Immature natural killer cell (primary cell): Measurements from ENCODE around the gene RASGRF2. TPM values are rescaled to one million over a fixed set of nuclear protein-coding genes. Genes with fewer than 3 reads are reported as not detected.
A peak's percentile ranks its signal among the peaks of the same experiment; 100 is the strongest.

Source experiments
- DNase-seq, 3 donors: peaks; one replicate each; pipeline ENCODE4 v3.0.0; 2022; ENCODE audit warnings: mixed read lengths in 1 of 3
- H3K27ac Mint-ChIP-seq, 6 donors: one replicate each; pipeline ENCODE4 v1.8.0; 2020; ENCODE audit warnings: mixed read lengths in 6 of 6, mild to moderate bottlenecking in 5 of 6, inconsistent platforms in 4 of 6, moderate library complexity in 3 of 6
- H3K27me3 Mint-ChIP-seq, 3 donors: one replicate each; pipeline ENCODE4 v1.8.0; 2020 to 2021; ENCODE audit warnings: low read depth in 3 of 3, mild to moderate bottlenecking in 3 of 3, mixed read lengths in 3 of 3, moderate library complexity in 3 of 3, inconsistent platforms in 1 of 3
- H3K36me3 Mint-ChIP-seq, 3 donors: one replicate each; pipeline ENCODE4 v1.8.0; 2020; ENCODE audit warnings: mixed read lengths in 3 of 3, inconsistent platforms in 2 of 3, mild to moderate bottlenecking in 2 of 3
- H3K4me1 Mint-ChIP-seq, 2 donors: one replicate each; pipeline ENCODE4 v1.8.0; 2020; ENCODE audit warnings: inconsistent platforms in 2 of 2, mild to moderate bottlenecking in 2 of 2, mixed read lengths in 2 of 2, moderate library complexity in 1 of 2
- H3K4me3 Mint-ChIP-seq, 5 donors: one replicate each; pipeline ENCODE4 v1.8.0; 2020; ENCODE audit warnings: mild to moderate bottlenecking in 5 of 5, mixed read lengths in 5 of 5, inconsistent platforms in 3 of 5, moderate library complexity in 3 of 5
- H3K9me3 Mint-ChIP-seq, 6 donors: one replicate each; pipeline ENCODE4 v1.8.0; 2020; ENCODE audit warnings: mild to moderate bottlenecking in 6 of 6, mixed read lengths in 6 of 6, inconsistent platforms in 4 of 6, moderate library complexity in 3 of 6
- polyA plus RNA-seq, 3 donors: library from polyadenylated mRNA; unstranded; fragments of 300-500 nt; fragmentation: Illumina TruSeq; gene quantifications; one replicate each; pipeline ENCODE4 v1.2.3, GENCODE V29; 2021

The RASGRF2 gene
- polyA plus RNA-seq, 3 donors from 2014 or later: 0.17 to 3.8 (median 1.5) TPM

- H3K4me3 Mint-ChIP-seq: no peak overlapping the region
- no peaks in the 10 kb centered on the region for H3K36me3 Mint-ChIP-seq
- H3K27me3 Mint-ChIP-seq: peaks cover 0 to 6% (median 2%) of the 10 kb centered on the region in 3 donors
- no peaks in the 10 kb centered on the region for H3K9me3 Mint-ChIP-seq
- H3K4me1 Mint-ChIP-seq: peaks cover 2 to 4% of the 10 kb centered on the region in 2 donors
- no peak for DNase-seq
- no peak overlapping the region for H3K27ac Mint-ChIP-seq
Measured at GRCh38 chr5:81225463-81225862, 265.3 kb downstream of the RASGRF2 start.

GRCh38 chr5:81226286-81226685 is 266.1 kb downstream of the RASGRF2 start:
- no peaks in the 10 kb centered on the region for H3K9me3 Mint-ChIP-seq

GRCh38 chr5:81226949-81227348 is 266.8 kb downstream of the RASGRF2 start:
- Mint-ChIP-seq H3K4me3 (no peak overlapping the region), H3K27me3 (peaks cover 0 to 6% (median 2%) of the 10 kb centered on the region in 3 donors), H3K9me3 (no peaks in the 10 kb centered on the region)

More at GRCh38 chr5:81226286-81226685, 266.1 kb downstream of the RASGRF2 start:
- Mint-ChIP-seq H3K4me3 (no peak overlapping the region), H3K27ac (no peak overlapping the region), H3K36me3 (no peaks in the 10 kb centered on the region), H3K27me3 (peaks cover 0 to 6% (median 2%) of the 10 kb centered on the region in 3 donors), H3K4me1 (peaks cover 4 to 6% of the 10 kb centered on the region in 2 donors)
- no peak for DNase-seq

GRCh38 chr5:81228084-81228483 is 267.9 kb downstream of the RASGRF2 start:
- Mint-ChIP-seq H3K4me1 (peaks cover 4 to 6% of the 10 kb centered on the region in 2 donors), H3K9me3 (no peaks in the 10 kb centered on the region), H3K36me3 (no peaks in the 10 kb centered on the region), H3K4me3 (no peak overlapping the region), H3K27ac (no peak overlapping the region), H3K27me3 (peaks cover 0 to 2% (median 0%) of the 10 kb centered on the region in 3 donors)
- no peak for DNase-seq

More at GRCh38 chr5:81226949-81227348, 266.8 kb downstream of the RASGRF2 start:
- no peak for DNase-seq
- H3K27ac Mint-ChIP-seq: no peak overlapping the region
- no peaks in the 10 kb centered on the region for H3K36me3 Mint-ChIP-seq
- H3K4me1 Mint-ChIP-seq: peaks cover 4 to 6% of the 10 kb centered on the region in 2 donors

- H3K27ac Mint-ChIP-seq: peak overlapping the region in 2 of 6 donors; percentile 53 to 55
- H3K4me1 Mint-ChIP-seq: peaks cover 12 to 15% of the 10 kb centered on the region in 2 donors
Measured at GRCh38 chr5:81230416-81230815, 270.3 kb downstream of the RASGRF2 start.

DNA sequence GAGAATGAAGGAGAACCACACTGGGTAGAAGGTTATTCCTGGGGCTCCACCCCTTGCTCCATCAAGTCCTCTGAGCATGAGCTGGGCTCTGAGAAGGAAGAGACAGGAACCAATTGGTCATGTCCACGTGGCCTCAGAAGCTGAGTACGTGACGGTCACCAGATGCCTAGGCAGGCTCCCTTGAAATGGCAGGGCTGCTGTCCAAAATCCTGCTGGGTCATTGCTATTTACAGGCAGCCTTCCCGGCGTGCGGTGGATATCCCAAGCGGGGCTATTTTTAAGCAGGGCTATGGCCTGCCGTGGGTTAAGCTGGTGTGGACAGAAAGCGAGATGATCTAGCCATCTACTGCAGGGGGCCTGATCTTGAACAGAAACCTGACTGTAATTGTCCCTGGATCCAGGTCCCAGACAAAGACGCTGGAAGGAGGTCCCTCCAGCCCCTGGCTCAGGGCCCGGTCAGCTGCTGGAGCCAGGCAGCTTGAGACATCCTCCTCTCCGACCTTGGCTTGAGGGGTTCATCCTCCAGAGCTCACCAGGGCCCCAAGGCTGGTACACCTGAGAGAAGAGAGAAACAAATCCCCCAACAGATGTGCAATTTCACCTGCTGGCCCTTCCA is 272.4 kb downstream of the RASGRF2 start:
- H3K4me1 Mint-ChIP-seq: peaks cover 12 to 15% of the 10 kb centered on the region in 2 donors
- H3K27ac Mint-ChIP-seq: no peak overlapping the region
- H3K4me3 Mint-ChIP-seq: no peak overlapping the region

More at GRCh38 chr5:81230416-81230815, 270.3 kb downstream of the RASGRF2 start:
- Mint-ChIP-seq H3K27me3 (peaks cover 0 to 2% (median 0%) of the 10 kb centered on the region in 3 donors), H3K4me3 (peak overlapping the region in 1 of 5 donors; percentile 23), H3K36me3 (no peaks in the 10 kb centered on the region), H3K9me3 (no peaks in the 10 kb centered on the region)
- no peak for DNase-seq

GRCh38 chr5:81233080-81233634 is 273.0 kb downstream of the RASGRF2 start, which contains the start of gene CKMT2:
Gene CKMT2 (plus strand): TSS chr5:81233322. CDS start chr5:81251133, 17,811 bp downstream.
- H3K9me3 Mint-ChIP-seq: no peaks in the 10 kb centered on the region
- peaks cover 0 to 2% (median 0%) of the 10 kb centered on the region in 3 donors for H3K27me3 Mint-ChIP-seq
- peak in 1 of 3 donors; percentile 4 for DNase-seq
- H3K27ac Mint-ChIP-seq: no peak within 1 kb of the TSS
- peak within 1 kb of the TSS in 1 of 5 donors; percentile 24 for H3K4me3 Mint-ChIP-seq
- no peaks in the 10 kb centered on the region for H3K36me3 Mint-ChIP-seq
- peaks cover 12 to 15% of the 10 kb centered on the region in 2 donors for H3K4me1 Mint-ChIP-seq

More for the DNA sequence above, 272.4 kb downstream of the RASGRF2 start:
- no peaks in the 10 kb centered on the region for H3K36me3 Mint-ChIP-seq
- H3K27me3 Mint-ChIP-seq: peaks cover 0 to 2% (median 0%) of the 10 kb centered on the region in 3 donors
- no peak for DNase-seq
- no peaks in the 10 kb centered on the region for H3K9me3 Mint-ChIP-seq

GRCh38 chr5:81234299-81234698 is 274.1 kb downstream of the RASGRF2 start:
- Mint-ChIP-seq H3K27me3 (peaks cover 0 to 2% (median 0%) of the 10 kb centered on the region in 3 donors), H3K4me1 (peaks cover 12 to 15% of the 10 kb centered on the region in 2 donors), H3K36me3 (peaks cover 0 to 4% (median 0%) of the 10 kb centered on the region in 3 donors), H3K27ac (no peak overlapping the region), H3K4me3 (peak overlapping the region in 3 of 5 donors; percentile 2 to 30 (median 24)), H3K9me3 (no peaks in the 10 kb centered on the region)
- no peak for DNase-seq

- H3K4me1 Mint-ChIP-seq: peaks cover 12 to 15% of the 10 kb centered on the region in 2 donors
- no peak overlapping the region for H3K27ac Mint-ChIP-seq
- no peak overlapping the region for H3K4me3 Mint-ChIP-seq
- DNase-seq: no peak
- peaks cover 0 to 4% (median 0%) of the 10 kb centered on the region in 3 donors for H3K36me3 Mint-ChIP-seq
- H3K9me3 Mint-ChIP-seq: no peaks in the 10 kb centered on the region
- H3K27me3 Mint-ChIP-seq: peaks cover 0 to 2% (median 0%) of the 10 kb centered on the region in 3 donors
Measured at GRCh38 chr5:81234801-81235200, 274.6 kb downstream of the RASGRF2 start.

DNA sequence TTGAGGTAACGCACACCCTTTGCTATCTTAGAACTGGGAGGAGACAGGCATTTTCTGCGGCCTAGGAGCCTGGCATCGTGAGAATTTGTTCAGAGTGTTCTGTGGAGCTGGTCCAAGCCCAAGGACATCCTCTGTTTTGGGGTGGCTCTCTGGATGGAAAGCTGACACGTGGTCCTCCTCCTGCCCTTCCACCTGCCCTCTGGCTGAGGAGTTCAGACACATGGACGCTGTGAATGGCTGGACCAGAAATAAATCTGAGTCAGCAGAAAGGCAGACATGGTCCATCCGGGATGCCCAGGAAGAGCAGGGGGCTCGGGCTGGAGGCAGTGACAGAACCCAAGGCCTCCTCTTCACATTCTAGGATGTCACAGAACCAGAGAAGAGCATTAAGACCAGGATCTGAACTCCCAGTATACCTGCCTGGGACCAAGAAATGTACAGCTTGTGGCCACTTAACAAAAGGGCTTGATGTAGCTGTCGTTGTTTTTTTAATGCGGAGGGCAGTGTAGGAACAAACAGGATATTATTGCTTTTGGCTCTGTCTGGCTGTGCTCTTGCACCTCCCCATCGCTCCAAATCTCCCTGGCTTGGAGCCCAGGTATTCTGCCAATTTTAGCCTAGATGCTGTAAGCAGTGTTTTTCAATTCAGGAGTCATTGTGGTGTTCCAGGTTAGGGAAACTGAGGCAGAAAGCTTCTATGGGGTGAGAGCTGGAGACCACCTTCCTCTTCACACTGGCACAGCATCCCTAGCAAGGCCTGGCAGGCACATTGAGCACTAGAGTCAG is 275.3 kb downstream of the RASGRF2 start:
- Mint-ChIP-seq H3K4me1 (peaks cover 9 to 11% of the 10 kb centered on the region in 2 donors), H3K27me3 (no peaks in the 10 kb centered on the region), H3K4me3 (no peak overlapping the region), H3K27ac (peak overlapping the region in 1 of 6 donors; percentile 35), H3K9me3 (no peaks in the 10 kb centered on the region), H3K36me3 (peaks cover 0 to 4% (median 0%) of the 10 kb centered on the region in 3 donors)
- no peak for DNase-seq

DNA sequence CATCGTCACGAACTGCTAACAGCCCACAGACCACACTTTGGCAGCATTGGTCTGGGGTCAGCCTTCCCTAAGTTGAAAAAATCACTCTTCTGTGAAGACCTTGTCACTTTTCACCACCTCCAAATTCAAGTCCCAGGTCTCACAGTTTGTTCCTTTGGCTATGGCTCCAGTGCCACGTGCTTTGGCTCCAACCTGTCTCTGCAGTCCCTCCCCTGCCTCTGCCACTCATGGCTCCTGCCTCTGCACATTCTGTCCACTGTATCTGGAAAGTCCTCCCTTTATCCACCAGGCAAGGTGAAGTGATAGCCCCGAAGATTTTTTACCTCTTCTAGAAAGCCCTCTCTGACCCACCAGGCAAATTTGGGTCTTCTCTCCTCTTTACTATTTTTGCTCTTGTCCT is 278.3 kb downstream of the RASGRF2 start:
- no peak for DNase-seq
- Mint-ChIP-seq H3K4me1 (peaks cover 6 to 9% of the 10 kb centered on the region in 2 donors), H3K9me3 (no peaks in the 10 kb centered on the region), H3K36me3 (peaks cover 0 to 4% (median 0%) of the 10 kb centered on the region in 3 donors), H3K27me3 (no peaks in the 10 kb centered on the region), H3K4me3 (no peak overlapping the region), H3K27ac (no peak overlapping the region)

- H3K36me3 Mint-ChIP-seq: peaks cover 0 to 4% (median 0%) of the 10 kb centered on the region in 3 donors
- no peak overlapping the region for H3K27ac Mint-ChIP-seq
- H3K27me3 Mint-ChIP-seq: no peaks in the 10 kb centered on the region
- DNase-seq: no peak
- no peak overlapping the region for H3K4me3 Mint-ChIP-seq
- H3K4me1 Mint-ChIP-seq: peaks cover 0 to 1% of the 10 kb centered on the region in 2 donors
- H3K9me3 Mint-ChIP-seq: no peaks in the 10 kb centered on the region
Measured at GRCh38 chr5:81239613-81240012, 279.4 kb downstream of the RASGRF2 start.

DNA sequence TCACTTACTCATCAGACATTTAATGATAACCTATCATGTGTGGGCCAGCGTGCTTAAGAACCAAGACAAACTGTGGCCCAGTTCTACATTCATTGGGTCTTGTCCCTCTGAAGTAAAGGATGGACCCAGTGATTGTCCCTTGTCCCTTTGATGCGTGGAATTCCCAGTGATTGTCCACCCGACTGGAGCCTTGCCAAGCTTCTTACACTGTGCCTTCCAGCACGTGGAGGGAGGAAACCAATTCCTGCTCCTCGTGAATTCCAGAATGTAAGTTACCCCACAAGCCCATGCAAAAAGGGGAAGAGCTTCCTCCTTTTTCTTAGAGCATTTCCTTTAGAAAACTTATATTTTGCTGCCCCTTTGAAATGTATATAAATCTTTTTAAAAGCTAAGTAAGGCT is 280.8 kb downstream of the RASGRF2 start:
- no peaks in the 10 kb centered on the region for H3K27me3 Mint-ChIP-seq
- no peak overlapping the region for H3K27ac Mint-ChIP-seq
- H3K36me3 Mint-ChIP-seq: peaks cover 0 to 4% (median 0%) of the 10 kb centered on the region in 3 donors
- no peaks in the 10 kb centered on the region for H3K4me1 Mint-ChIP-seq
- no peak overlapping the region for H3K4me3 Mint-ChIP-seq
- H3K9me3 Mint-ChIP-seq: no peaks in the 10 kb centered on the region
- no peak for DNase-seq
